HepG2 (cell line): Measurements from ENCODE around the gene POGLUT2. TPM values are rescaled to one million over a fixed set of nuclear protein-coding genes. Genes with fewer than 3 reads are reported as not detected.
A peak's percentile ranks its signal among the peaks of the same experiment; 100 is the strongest.

Experiments
- AGO1 ChIP-seq: fragments of 200-400 bp; formaldehyde crosslinking; IDR thresholded peaks from 2 replicates; pipeline ENCODE4 v1.6.1; 2017; ENCODE audit warnings: mild to moderate bottlenecking, low read depth, low read length, moderate library complexity; ENCODE audit not compliant: poor library complexity, severe bottlenecking
- CEBPG ChIP-seq: IDR thresholded peaks from 2 replicates; pipeline ENCODE4 v1.6.1; 2016
- DPF2 ChIP-seq: sonication (generic); formaldehyde crosslinking; IDR thresholded peaks from 2 replicates; pipeline ENCODE4 v1.4.0; 2020; ENCODE audit warnings: mild to moderate bottlenecking, low read depth, missing genetic modification reagents, borderline replicate concordance
- FOSL2 ChIP-seq: sonication (generic); formaldehyde crosslinking; IDR thresholded peaks from 2 replicates; pipeline ENCODE4 v1.4.0; 2020; ENCODE audit warnings: missing genetic modification reagents
- FOXO4 ChIP-seq: sonication (generic); formaldehyde crosslinking; conservative IDR thresholded peaks from 2 replicates; pipeline ENCODE4 v1.8.1; 2023; ENCODE audit warnings: missing genetic modification reagents
- FOXP1 ChIP-seq, 2 experiments: fragments of 450-650 bp in 1 of 2; IDR thresholded peaks; 2 replicates each; pipeline ENCODE4 v1.6.1; 2017 to 2018; ENCODE audit warnings: antibody characterized with exemption in 1 of 2
- GPN1 ChIP-seq: sonication (generic); formaldehyde crosslinking; IDR thresholded peaks from 2 replicates; pipeline ENCODE4 v1.5.1; 2020; ENCODE audit warnings: missing genetic modification reagents, borderline replicate concordance
- HOXA3 ChIP-seq: sonication (generic); formaldehyde crosslinking; IDR thresholded peaks from 2 replicates; pipeline ENCODE4 v1.5.0; 2020; ENCODE audit warnings: missing genetic modification reagents
- HOXD1 ChIP-seq: sonication (generic); formaldehyde crosslinking; IDR thresholded peaks from 2 replicates; pipeline ENCODE4 v1.5.0; 2020; ENCODE audit warnings: missing genetic modification reagents
- KAT8 ChIP-seq: IDR thresholded peaks from 2 replicates; pipeline ENCODE4 v1.6.1; 2016; ENCODE audit warnings: missing genetic modification reagents, missing compliant biosample characterization
- MTA1 ChIP-seq: sonication (generic); formaldehyde crosslinking; IDR thresholded peaks from 2 replicates; pipeline ENCODE4 v1.4.0; 2020; ENCODE audit warnings: missing genetic modification reagents, mild to moderate bottlenecking, borderline replicate concordance
- MTERF4 ChIP-seq: sonication (generic); formaldehyde crosslinking; IDR thresholded peaks from 2 replicates; pipeline ENCODE4 v1.8.0; 2023; ENCODE audit warnings: mild to moderate bottlenecking, missing genetic modification reagents
- PHB2 ChIP-seq: fragments of 450-650 bp; IDR thresholded peaks from 2 replicates; pipeline ENCODE4 v1.6.1; 2018; ENCODE audit not compliant: partially characterized antibody
- RARA ChIP-seq: IDR thresholded peaks from 2 replicates; pipeline ENCODE4 v1.6.1; 2016; ENCODE audit warnings: missing genetic modification reagents, missing compliant biosample characterization
- RXRA ChIP-seq: sonication (generic); formaldehyde crosslinking; IDR thresholded peaks from 2 replicates; pipeline ENCODE4 v1.5.1; 2020; ENCODE audit warnings: missing genetic modification reagents
- RXRB ChIP-seq: IDR thresholded peaks from 2 replicates; pipeline ENCODE4 v1.6.1; 2016; ENCODE audit warnings: borderline replicate concordance, missing genetic modification reagents, missing compliant biosample characterization
- ZBTB8A ChIP-seq: sonication (generic); formaldehyde crosslinking; IDR thresholded peaks from 2 replicates; pipeline ENCODE4 v1.4.0; 2020; ENCODE audit warnings: mild to moderate bottlenecking, low read depth, missing genetic modification reagents, borderline replicate concordance
- ZFY ChIP-seq: sonication (generic); formaldehyde crosslinking; IDR thresholded peaks from 2 replicates; pipeline ENCODE4 v1.4.0; 2020; ENCODE audit warnings: missing genetic modification reagents
- ZMYM4 ChIP-seq: sonication (generic); formaldehyde crosslinking; IDR thresholded peaks from 2 replicates; pipeline ENCODE4 v1.8.1; 2023; ENCODE audit warnings: mild to moderate bottlenecking, missing genetic modification reagents
- ZNF10 ChIP-seq: sonication (generic); formaldehyde crosslinking; IDR thresholded peaks from 2 replicates; pipeline ENCODE4 v1.4.0; 2020; ENCODE audit warnings: mild to moderate bottlenecking, low read depth, missing genetic modification reagents, borderline replicate concordance
- ZNF343 ChIP-seq: sonication (generic); formaldehyde crosslinking; IDR thresholded peaks from 2 replicates; pipeline ENCODE4 v1.4.0; 2020; ENCODE audit warnings: mild to moderate bottlenecking, missing genetic modification reagents
- ZNF414 ChIP-seq: sonication (generic); formaldehyde crosslinking; IDR thresholded peaks from 2 replicates; pipeline ENCODE4 v1.5.0; 2020; ENCODE audit warnings: missing genetic modification reagents
- ZNF451 ChIP-seq: sonication (generic); formaldehyde crosslinking; IDR thresholded peaks from 2 replicates; pipeline ENCODE4 v1.5.0; 2020; ENCODE audit warnings: mild to moderate bottlenecking, missing genetic modification reagents
- ZNF770 ChIP-seq: sonication (generic); formaldehyde crosslinking; IDR thresholded peaks from 2 replicates; pipeline ENCODE4 v1.5.0; 2020; ENCODE audit warnings: mild to moderate bottlenecking, missing genetic modification reagents
- ZSCAN20 ChIP-seq: sonication (generic); formaldehyde crosslinking; IDR thresholded peaks from 2 replicates; pipeline ENCODE4 v1.4.0; 2020; ENCODE audit warnings: missing genetic modification reagents, mild to moderate bottlenecking, borderline replicate concordance
- polyA plus RNA-seq, 8 experiments: library from polyadenylated mRNA; depleted of rRNA in 3 of 8; stranded (reverse) in 7 of 8; unstranded in 1 of 8; fragments of >200 nt; fragmentation: Illumina TruSeq in 4 of 8; extraction: Trizol in 4 of 8; gene quantifications; 2 replicates each; pipeline versions ENCODE4 v1.2.1 to v1.2.3, GENCODE V29; 2011 to 2016; ENCODE audit warnings: low read depth in 4 of 8, missing spikeins in 1 of 8, mixed read lengths in 1 of 8; ENCODE audit not compliant: insufficient read depth in 1 of 8
- total RNA-seq, 5 experiments: library from RNA; depleted of rRNA; stranded (reverse); fragments of >200 nt; fragmentation: Illumina TruSeq; extraction: Trizol; gene quantifications; 2 replicates each; pipeline ENCODE4 v1.2.3, GENCODE V29; 2016; ENCODE audit warnings: low read depth in 1 of 5
- TF ChIP-seq, protein P1 (sequence below): sonication (generic); formaldehyde crosslinking; IDR thresholded peaks from 2 replicates; pipeline ENCODE4 v1.8.0; 2022; ENCODE audit warnings: mild to moderate bottlenecking, missing genetic modification reagents; ENCODE audit not compliant: insufficient replicate concordance

POGLUT2 gene
- total and polyA plus RNA-seq, 2 of the 13 experiments (the other 11 are each of a cell fraction or from before 2014, with no cell fraction given), result 18.0 to 26.1 TPM

- TF ChIP-seq FOSL2 (CRISPR knock-in tag) (no peak), MTA1 (CRISPR knock-in tag) (no peak), ZNF343 (CRISPR knock-in tag) (no peak), CEBPG (CRISPR knock-in tag) (peak; percentile 23; the same call in 1 of the 2 replicates), RXRA (no peak), AGO1 (no peak), KAT8 (CRISPR knock-in tag) (peak; percentile 28; the same call in 1 of the 2 replicates), ZNF451 (no peak), ZFY (CRISPR knock-in tag) (no peak), ZBTB8A (CRISPR knock-in tag) (no peak), MTERF4 (CRISPR knock-in tag) (no peak), HOXA3 (CRISPR knock-in tag) (peak; percentile 13; the same call in 1 of the 2 replicates), ZNF10 (CRISPR knock-in tag) (no peak), FOXP1 (IDR thresholded peaks at IDR 0.05) (no peak), FOXP1 (CRISPR knock-in tag; IDR thresholded peaks at IDR 0.05) (peak; percentile 12; the same call in 1 of the 2 replicates), ZSCAN20 (CRISPR knock-in tag) (no peak), ZNF770 (CRISPR knock-in tag) (no peak), GPN1 (CRISPR knock-in tag) (no peak), ZMYM4 (CRISPR knock-in tag) (peak; percentile 47; the same call in 1 of the 2 replicates), ZNF414 (CRISPR knock-in tag) (no peak), FOXO4 (CRISPR knock-in tag) (no peak), RXRB (peak; percentile 58), DPF2 (CRISPR knock-in tag) (0 out of 2 replicates have a peak, but pooled peaks have one; percentile 41), RARA (CRISPR knock-in tag) (peak; percentile 58), HOXD1 (CRISPR knock-in tag) (no peak), PHB2 (no peak)
- TF ChIP-seq, protein P1, sequence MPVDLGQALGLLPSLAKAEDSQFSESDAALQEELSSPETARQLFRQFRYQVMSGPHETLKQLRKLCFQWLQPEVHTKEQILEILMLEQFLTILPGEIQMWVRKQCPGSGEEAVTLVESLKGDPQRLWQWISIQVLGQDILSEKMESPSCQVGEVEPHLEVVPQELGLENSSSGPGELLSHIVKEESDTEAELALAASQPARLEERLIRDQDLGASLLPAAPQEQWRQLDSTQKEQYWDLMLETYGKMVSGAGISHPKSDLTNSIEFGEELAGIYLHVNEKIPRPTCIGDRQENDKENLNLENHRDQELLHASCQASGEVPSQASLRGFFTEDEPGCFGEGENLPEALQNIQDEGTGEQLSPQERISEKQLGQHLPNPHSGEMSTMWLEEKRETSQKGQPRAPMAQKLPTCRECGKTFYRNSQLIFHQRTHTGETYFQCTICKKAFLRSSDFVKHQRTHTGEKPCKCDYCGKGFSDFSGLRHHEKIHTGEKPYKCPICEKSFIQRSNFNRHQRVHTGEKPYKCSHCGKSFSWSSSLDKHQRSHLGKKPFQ (CRISPR knock-in tag), result no peak
Observed at GRCh38 chr13:102770435-102770834, 28.3 kb downstream of the POGLUT2 start (continued).
